ENCODE measurements around the gene METTL27.

The METTL27 gene

DNA sequence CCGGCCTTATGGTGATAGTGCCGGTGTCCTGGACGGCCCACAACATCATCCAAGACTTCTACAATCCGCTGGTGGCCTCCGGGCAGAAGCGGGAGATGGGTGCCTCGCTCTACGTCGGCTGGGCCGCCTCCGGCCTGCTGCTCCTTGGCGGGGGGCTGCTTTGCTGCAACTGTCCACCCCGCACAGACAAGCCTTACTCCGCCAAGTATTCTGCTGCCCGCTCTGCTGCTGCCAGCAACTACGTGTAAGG, 10.8 kb downstream of the METTL27 start:
- TF ChIP-seq, protein P1, sequence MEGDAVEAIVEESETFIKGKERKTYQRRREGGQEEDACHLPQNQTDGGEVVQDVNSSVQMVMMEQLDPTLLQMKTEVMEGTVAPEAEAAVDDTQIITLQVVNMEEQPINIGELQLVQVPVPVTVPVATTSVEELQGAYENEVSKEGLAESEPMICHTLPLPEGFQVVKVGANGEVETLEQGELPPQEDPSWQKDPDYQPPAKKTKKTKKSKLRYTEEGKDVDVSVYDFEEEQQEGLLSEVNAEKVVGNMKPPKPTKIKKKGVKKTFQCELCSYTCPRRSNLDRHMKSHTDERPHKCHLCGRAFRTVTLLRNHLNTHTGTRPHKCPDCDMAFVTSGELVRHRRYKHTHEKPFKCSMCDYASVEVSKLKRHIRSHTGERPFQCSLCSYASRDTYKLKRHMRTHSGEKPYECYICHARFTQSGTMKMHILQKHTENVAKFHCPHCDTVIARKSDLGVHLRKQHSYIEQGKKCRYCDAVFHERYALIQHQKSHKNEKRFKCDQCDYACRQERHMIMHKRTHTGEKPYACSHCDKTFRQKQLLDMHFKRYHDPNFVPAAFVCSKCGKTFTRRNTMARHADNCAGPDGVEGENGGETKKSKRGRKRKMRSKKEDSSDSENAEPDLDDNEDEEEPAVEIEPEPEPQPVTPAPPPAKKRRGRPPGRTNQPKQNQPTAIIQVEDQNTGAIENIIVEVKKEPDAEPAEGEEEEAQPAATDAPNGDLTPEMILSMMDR (IDR thresholded peaks at IDR 0.05; ENCODE audit: control extremely low read depth, extremely low read depth, low read depth, missing control alignments): no peak
- DNase-seq (ENCODE audit: extremely low spot score): no peak
- ChIA-PET POLR2A (no interaction called here), CTCF (no interaction called here)

DNA sequence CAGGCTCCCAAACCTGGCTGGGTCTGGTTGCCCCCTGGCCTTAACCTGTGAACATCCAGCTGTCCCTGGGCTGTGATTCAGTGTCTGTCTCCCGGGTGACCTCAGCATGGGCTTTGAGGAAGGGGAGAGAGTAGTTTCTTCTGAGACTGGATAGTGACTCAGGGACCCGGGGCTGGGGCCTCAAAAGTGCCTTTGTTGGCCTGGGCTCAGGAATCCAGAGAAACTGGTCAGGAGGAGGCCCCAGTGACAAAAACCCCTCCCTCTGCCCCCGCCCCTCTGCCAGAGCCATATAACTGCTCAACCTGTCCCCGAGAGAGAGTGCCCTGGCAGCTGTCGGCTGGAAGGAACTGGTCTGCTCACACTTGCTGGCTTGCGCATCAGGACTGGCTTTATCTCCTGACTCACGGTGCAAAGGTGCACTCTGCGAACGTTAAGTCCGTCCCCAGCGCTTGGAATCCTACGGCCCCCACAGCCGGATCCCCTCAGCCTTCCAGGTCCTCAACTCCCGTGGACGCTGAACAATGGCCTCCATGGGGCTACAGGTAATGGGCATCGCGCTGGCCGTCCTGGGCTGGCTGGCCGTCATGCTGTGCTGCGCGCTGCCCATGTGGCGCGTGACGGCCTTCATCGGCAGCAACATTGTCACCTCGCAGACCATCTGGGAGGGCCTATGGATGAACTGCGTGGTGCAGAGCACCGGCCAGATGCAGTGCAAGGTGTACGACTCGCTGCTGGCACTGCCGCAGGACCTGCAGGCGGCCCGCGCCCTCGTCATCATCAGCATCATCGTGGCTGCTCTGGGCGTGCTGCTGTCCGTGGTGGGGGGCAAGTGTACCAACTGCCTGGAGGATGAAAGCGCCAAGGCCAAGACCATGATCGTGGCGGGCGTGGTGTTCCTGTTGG, 11.4 kb downstream of the METTL27 start, which contains the start of gene CLDN4:
Gene CLDN4, plus strand, starts transcription at position 316 of the 903 bp plus-strand sequence. Its CDS starts 206 bp downstream, at position 522.
- POLR2A ChIA-PET: no interaction called here

DNA sequence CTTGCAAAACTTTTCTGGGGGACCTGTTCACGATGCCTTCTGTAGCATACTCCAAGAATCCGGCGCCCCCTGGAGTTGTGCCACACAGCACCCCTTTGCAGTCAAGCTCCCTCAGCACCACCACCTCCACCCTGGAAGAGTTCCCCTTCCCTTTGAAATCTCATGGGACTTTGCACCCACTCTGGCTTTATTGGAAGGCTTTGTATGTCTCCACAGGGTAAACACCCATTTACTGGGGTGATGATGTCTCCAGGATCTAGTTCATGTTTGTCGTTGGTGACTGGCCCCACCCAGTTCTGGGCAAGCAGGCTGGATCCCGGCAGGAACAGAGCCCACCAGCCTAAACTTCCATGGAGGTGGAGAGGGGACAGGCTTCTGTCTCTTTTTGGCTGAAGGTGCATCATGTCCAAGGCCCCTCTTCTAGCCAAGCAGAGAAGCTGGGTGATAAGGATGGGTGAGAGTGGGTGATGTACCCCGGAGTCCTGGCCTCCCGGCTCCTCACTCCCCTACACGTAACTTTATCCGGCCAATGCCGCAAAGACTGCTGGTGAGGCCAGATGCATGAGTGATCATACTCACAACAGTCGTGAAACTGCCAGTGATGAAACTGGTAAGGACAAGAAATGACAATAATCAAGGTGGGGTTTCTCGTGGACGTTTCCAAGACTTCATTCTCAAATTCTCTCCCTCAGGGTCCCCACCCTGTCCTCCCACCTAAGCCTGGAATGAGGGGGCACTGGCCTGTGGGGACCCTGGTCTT, 12.2 kb downstream of the METTL27 start:
- ChIA-PET CTCF (interaction anchor here (1.0 to 1.4 kb wide), 2 partner anchors 25 to 27 kb away, joined by 5 to 6 read pairs; no protein-coding TSS in a partner anchor), POLR2A (no interaction called here)
- no peak for DNase-seq (ENCODE audit: extremely low spot score)
- TF ChIP-seq, protein P1 (IDR thresholded peaks at IDR 0.05; ENCODE audit: control extremely low read depth, extremely low read depth, low read depth, missing control alignments): no peak

More for the DNA sequence above, 11.4 kb downstream of the METTL27 start, which contains the start of gene CLDN4:
- CTCF ChIA-PET: no interaction called here
- TF ChIP-seq, protein P1 (IDR thresholded peaks at IDR 0.05; ENCODE audit: control extremely low read depth, extremely low read depth, low read depth, missing control alignments): no peak
- no peak for DNase-seq (ENCODE audit: extremely low spot score)

DNA sequence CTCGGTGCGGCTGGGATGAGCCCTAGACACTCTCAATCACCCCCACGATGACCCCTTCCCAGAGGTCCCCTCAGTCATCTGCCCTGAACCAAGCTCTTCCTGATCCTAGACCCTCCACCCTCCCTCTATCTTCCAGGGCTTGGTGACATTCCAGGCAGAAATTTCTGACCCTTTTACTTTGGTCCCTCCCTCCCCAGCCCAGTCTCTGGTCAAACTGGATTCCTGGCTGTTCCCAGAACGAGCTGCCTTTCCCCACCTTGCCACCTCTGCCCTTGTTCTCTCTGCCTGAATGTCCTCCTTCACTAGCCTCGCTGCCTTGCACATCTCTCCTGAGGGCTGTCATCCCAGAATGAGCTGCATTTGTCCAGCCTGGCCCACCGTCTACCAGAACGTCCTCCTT, 12.8 kb downstream of the METTL27 start:
- POLR2A ChIA-PET: no interaction called here
- TF ChIP-seq, protein P1 (IDR thresholded peaks at IDR 0.05; ENCODE audit: control extremely low read depth, extremely low read depth, low read depth, missing control alignments): no peak
- CTCF ChIA-PET: interaction anchor here (1.0 to 1.4 kb wide), 2 partner anchors 25 to 27 kb away, joined by 5 to 6 read pairs; no protein-coding TSS in a partner anchor
- no peak for DNase-seq (ENCODE audit: extremely low spot score)

DNA sequence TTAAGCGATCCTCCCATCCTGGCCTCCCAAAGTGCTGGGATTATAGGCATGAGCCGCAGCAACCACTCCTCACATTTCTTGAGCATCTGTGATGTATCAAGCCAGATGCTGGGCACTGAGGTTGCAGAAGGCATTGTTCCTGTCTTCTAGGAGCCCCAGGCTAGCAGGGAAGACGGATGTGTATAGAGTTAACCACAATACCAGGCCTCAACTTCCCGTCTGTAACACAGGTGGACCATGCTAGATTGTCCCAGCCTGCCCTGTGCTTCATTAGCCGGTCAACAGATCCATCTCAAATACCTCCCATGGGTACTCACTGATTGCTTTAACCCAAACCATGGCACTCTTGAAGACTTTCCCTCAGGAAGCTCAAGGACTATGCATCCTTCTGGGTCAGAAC, 13.3 kb downstream of the METTL27 start:
- no peak for DNase-seq (ENCODE audit: extremely low spot score)
- TF ChIP-seq, protein P1 (IDR thresholded peaks at IDR 0.05; ENCODE audit: control extremely low read depth, extremely low read depth, low read depth, missing control alignments): no peak
- POLR2A ChIA-PET: no interaction called here
- CTCF ChIA-PET: interaction anchor here (1.0 to 1.4 kb wide), 2 partner anchors 26 to 28 kb away, joined by 5 to 6 read pairs; no protein-coding TSS in a partner anchor

DNA sequence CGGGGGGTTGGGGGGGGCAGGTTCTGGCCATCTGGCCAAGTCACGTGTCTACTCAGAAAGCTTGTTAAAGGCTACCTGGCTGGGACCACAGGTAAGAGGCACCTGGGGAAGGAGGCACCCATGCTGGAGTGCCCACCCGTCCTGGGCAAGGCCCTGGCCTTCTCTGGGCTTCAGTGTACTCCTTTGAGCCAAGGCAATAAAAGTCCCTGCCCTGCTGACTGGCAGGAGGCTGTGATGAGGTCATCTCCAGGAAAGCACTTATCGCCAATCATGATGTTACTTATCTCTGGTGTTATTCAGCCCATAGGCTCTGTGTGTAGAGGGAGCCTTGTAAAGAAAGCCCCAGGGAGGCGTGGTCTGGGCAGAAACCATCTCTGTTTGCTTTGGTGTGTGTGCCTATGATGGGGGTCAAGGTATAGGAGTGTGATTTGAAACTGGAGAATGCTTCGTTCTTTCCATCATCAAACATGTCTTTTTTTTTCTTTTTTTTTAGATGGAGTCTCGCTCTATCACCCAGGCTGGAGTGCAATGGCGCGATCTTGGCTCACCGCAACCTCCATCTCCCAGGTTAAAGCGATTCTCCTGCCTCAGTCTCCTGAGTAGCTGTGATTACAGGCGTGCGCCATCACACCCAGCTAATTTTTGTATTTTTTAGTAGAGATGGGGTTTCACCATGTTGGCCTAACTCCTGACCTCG, 14.1 kb downstream of the METTL27 start:
- TF ChIP-seq, protein P1 (IDR thresholded peaks at IDR 0.05; ENCODE audit: control extremely low read depth, extremely low read depth, low read depth, missing control alignments): no peak
- CTCF ChIA-PET: interaction anchor here (1.5 to 3.1 kb wide), 4 partner anchors 12 to 198 kb away, joined by 4 to 17 read pairs (median 10); partner anchors contain the start of gene METTL27
- POLR2A ChIA-PET: no interaction called here
- DNase-seq (ENCODE audit: extremely low spot score): no peak
